Muscle of leg (tissue), 11 donors: Measurements from ENCODE around the gene SMYD2. TPM values are rescaled to one million over a fixed set of nuclear protein-coding genes. Genes with fewer than 3 reads are reported as not detected.

Experiments
- DNase-seq: peaks from one replicate; pipeline ENCODE4 v3.0.0; 2013
- H3K27ac ChIP-seq: one replicate; pipeline ENCODE4 v1.5.1; 2013; ENCODE audit warnings: mild to moderate bottlenecking, low read length, control low read depth
- H3K27me3 ChIP-seq: one replicate; pipeline ENCODE4 v1.6.1; 2013; ENCODE audit warnings: low read length; ENCODE audit not compliant: control insufficient read depth, insufficient read depth
- H3K36me3 ChIP-seq: one replicate; pipeline ENCODE4 v1.6.1; 2013; ENCODE audit warnings: low read length; ENCODE audit not compliant: control insufficient read depth, insufficient read depth
- H3K4me1 ChIP-seq: one replicate; pipeline ENCODE4 v1.6.1; 2013; ENCODE audit warnings: low read length; ENCODE audit not compliant: control insufficient read depth, insufficient read depth
- H3K4me3 ChIP-seq: one replicate; pipeline ENCODE4 v1.5.1; 2013; ENCODE audit warnings: low read length, control low read depth
- H3K9me3 ChIP-seq: replicated peaks from 2 replicates; pipeline ENCODE4 v1.6.1; 2013; ENCODE audit warnings: low read depth, low read length; ENCODE audit not compliant: control insufficient read depth
- WGBS: methylation state at CpG from one replicate; pipeline ENCODE4 v1.1.5; 2013; ENCODE audit warnings: missing lambda C conversion rate; ENCODE audit not compliant: insufficient coverage; 5-methylcytosine and 5-hydroxymethylcytosine counted together
- polyA plus RNA-seq, 8 donors: library from polyadenylated mRNA; unstranded; fragments of 120-200 nt; gene quantifications; one replicate each; pipeline versions ENCODE4 v1.2.1 to v1.2.3, GENCODE V29; 2013; ENCODE audit warnings: inconsistent platforms in 1 of 8, low replicate concordance in 1 of 8; ENCODE audit not compliant: insufficient read length in 8 of 8, insufficient read depth in 1 of 8
- total RNA-seq: library from RNA; stranded (reverse); fragments of 120-200 nt; gene quantifications from one replicate; pipeline ENCODE4 v1.2.4, GENCODE V29; 2013

SMYD2 gene
- total and polyA plus RNA-seq, 9 donors: 55.5 to 75.3 (median 69.4) TPM

- H3K4me1 ChIP-seq: peaks cover 2% of the 10 kb centered on the region
- DNase-seq: peak; percentile 37
- no peaks in the 10 kb centered on the region for H3K27me3 ChIP-seq
- no peak overlapping the region for H3K4me3 ChIP-seq
- peak overlapping the region; percentile 47 for H3K27ac ChIP-seq
- no peaks in the 10 kb centered on the region for H3K9me3 ChIP-seq
- no peaks in the 10 kb centered on the region for H3K36me3 ChIP-seq
- 24% methylated on average over 5 of the region's 9 CpGs for WGBS
These were observed 16.1 kb downstream of the SMYD2 start for GRCh38 chr1:214296860-214297745.

DNA sequence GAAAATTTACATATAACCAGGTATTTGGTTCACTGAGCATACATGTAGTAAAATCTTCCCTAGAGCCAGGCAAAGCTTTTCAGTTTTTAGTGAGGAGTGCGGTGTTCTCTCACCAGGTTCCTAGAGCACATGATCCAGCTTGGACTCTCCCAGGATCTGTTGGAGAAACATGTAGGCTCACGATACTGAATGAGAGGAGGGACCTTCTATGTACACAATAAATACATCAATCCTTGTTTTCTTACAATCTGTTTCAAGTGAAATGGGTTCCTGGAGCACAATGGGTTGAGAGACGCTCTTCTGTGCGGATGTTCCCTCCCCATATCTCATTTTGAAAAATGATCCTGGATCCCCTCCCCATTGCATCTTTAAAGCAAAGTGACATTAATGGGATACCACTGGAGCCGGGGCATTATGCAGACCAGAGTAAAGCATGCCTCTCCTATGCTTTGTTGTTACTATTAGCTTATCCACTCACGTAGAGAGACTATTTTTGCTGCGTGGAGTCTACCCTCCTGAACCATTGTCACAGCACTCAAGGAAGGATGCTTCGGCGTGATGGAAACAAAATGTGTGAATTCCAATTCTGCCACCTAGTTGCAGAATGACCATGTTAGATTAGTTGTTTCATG, 19.3 kb downstream of the SMYD2 start:
- H3K4me1 ChIP-seq: peaks cover 2% of the 10 kb centered on the region
- H3K27me3 ChIP-seq: no peaks in the 10 kb centered on the region
- H3K27ac ChIP-seq: no peak overlapping the region
- no peaks in the 10 kb centered on the region for H3K9me3 ChIP-seq
- no peaks in the 10 kb centered on the region for H3K36me3 ChIP-seq
- no peak overlapping the region for H3K4me3 ChIP-seq
- no peak for DNase-seq
- WGBS: 100% methylated on average over 1 of the region's 9 CpGs

GRCh38 chr1:214301526-214301925, 20.6 kb downstream of the SMYD2 start:
- Histone ChIP-seq H3K27ac (no peak overlapping the region), H3K4me3 (no peak overlapping the region), H3K27me3 (no peaks in the 10 kb centered on the region), H3K9me3 (no peaks in the 10 kb centered on the region), H3K4me1 (peaks cover 2% of the 10 kb centered on the region), H3K36me3 (no peaks in the 10 kb centered on the region)
- no peak for DNase-seq

- WGBS: 62% methylated on average over 10 of the region's 25 CpGs
- no peak overlapping the region for H3K27ac ChIP-seq
- no peak overlapping the region for H3K4me3 ChIP-seq
- H3K27me3 ChIP-seq: no peaks in the 10 kb centered on the region
- no peaks in the 10 kb centered on the region for H3K4me1 ChIP-seq
- no peaks in the 10 kb centered on the region for H3K9me3 ChIP-seq
- H3K36me3 ChIP-seq: no peaks in the 10 kb centered on the region
- peak; percentile 62 for DNase-seq
These were observed 22.4 kb downstream of the SMYD2 start for GRCh38 chr1:214303141-214303930.

GRCh38 chr1:214305164-214305751, 24.3 kb downstream of the SMYD2 start:
- Histone ChIP-seq H3K9me3 (no peaks in the 10 kb centered on the region), H3K27me3 (no peaks in the 10 kb centered on the region), H3K36me3 (no peaks in the 10 kb centered on the region), H3K4me1 (no peaks in the 10 kb centered on the region), H3K27ac (no peak overlapping the region), H3K4me3 (no peak overlapping the region)
- WGBS: 63% methylated on average over 6 of the region's 9 CpGs
- DNase-seq: no peak

DNA sequence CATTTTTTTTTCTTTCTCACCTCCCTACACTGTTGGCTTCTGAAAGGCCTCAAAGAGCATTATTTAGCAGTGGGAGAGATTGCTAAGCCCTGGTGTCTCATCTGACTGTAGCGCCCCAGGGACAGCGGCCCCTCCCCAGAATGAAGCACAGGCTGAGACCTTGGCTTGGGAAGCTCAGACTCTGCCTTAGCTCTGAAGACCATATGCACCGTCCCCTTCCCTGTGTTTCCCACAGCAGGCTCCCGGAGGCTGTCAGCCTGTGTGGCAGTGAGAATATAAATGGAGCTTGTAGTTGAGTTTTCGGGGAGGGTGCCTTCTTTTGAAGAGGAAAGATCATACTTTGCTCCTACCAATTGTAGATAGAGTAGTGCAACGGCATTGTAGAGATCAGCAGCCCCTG, 25.3 kb downstream of the SMYD2 start:
- Histone ChIP-seq H3K4me1 (peaks cover 4% of the 10 kb centered on the region), H3K27ac (no peak overlapping the region), H3K36me3 (no peaks in the 10 kb centered on the region), H3K9me3 (no peaks in the 10 kb centered on the region), H3K27me3 (no peaks in the 10 kb centered on the region), H3K4me3 (no peak overlapping the region)
- no peak for DNase-seq
- WGBS: 57% methylated on average over 1 of the region's 6 CpGs

- peak; percentile 42 for DNase-seq
- Histone ChIP-seq H3K27me3 (no peaks in the 10 kb centered on the region), H3K9me3 (no peaks in the 10 kb centered on the region), H3K36me3 (peaks cover 1% of the 10 kb centered on the region), H3K27ac (no peak overlapping the region), H3K4me1 (peaks cover 16% of the 10 kb centered on the region), H3K4me3 (no peak overlapping the region)
- no CpG with 5 or more reads among the region's 3 CpGs for WGBS
These were observed 29.1 kb downstream of the SMYD2 start for GRCh38 chr1:214310010-214310409.

DNA sequence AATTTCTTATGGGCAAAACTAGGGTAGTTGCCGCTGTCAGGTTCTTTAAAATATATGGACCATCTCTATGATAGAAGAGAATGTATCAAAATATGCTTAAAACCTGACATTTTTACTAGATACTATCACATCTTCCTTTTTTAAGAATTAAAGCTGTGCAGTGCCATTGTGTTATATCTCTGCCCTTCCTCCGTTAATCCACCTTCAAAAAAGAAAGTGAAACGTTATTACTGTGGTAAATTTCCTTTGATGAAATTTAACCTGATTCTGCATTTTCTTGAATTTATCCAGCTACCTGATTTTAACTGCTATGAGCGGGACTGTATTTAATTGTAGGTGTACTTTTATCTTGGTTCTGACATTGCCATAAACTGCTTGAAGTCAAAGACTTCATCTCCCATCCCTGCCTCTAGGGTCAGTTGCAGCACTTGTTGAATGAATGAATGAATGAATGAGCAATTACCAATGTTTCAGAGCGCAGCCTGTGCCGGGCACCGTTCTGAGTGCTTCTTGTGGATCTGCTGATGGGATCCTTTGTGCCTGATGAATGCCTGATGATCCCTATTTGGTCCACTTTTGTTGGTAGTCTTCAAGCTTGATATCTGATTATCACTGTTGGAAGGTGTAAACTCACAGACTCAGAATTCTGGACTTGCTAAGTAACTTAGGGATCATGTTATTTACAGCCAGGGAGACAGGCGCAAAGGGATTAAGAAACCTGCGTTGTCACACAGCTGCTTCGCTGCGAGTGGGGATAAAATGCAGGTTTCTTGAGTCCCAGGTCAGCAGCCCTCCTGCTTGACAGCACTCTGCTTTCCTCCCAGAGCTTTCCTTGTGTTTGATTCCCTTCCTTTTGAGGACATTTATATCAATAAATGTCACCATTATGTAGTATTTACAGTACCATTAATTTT, 30.1 kb downstream of the SMYD2 start:
- 48% methylated on average over 7 of the region's 11 CpGs for WGBS
- DNase-seq: no peak
- H3K36me3 ChIP-seq: peaks cover 11% of the 10 kb centered on the region
- H3K27me3 ChIP-seq: no peaks in the 10 kb centered on the region
- no peaks in the 10 kb centered on the region for H3K9me3 ChIP-seq
- H3K27ac ChIP-seq: no peak overlapping the region
- H3K4me1 ChIP-seq: peaks cover 16% of the 10 kb centered on the region
- H3K4me3 ChIP-seq: no peak overlapping the region

DNA sequence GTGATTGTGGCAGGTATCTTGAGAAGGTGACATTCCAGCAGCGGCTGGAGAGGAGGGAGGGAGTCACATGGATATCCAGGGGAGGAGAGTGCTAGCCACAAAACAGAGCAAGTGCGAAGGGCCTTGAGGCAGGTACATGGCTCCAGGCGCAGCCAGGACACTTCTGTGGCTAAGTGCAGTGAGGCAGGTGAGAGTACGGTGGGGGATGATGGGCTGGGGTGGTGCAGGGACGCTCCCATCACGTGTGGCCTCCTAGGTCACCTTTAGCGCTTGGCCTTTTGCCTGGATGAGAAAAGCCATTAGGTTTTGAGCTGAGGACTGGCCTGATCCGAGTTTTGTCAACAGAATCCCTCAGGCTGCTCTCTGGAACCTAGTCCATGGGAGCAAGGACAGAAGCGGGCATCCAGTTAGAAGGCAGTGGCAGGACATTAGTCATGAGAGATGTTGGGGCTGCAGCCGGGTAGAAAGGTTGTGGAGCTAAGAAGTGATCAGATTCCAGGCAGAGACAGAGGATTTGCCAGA, 31.6 kb downstream of the SMYD2 start:
- Histone ChIP-seq H3K36me3 (peaks cover 13% of the 10 kb centered on the region), H3K27ac (no peak overlapping the region), H3K9me3 (no peaks in the 10 kb centered on the region), H3K4me1 (peaks cover 16% of the 10 kb centered on the region), H3K4me3 (no peak overlapping the region), H3K27me3 (no peaks in the 10 kb centered on the region)
- DNase-seq: no peak
- WGBS: 65% methylated on average over 10 of the region's 10 CpGs
